ENCODE measurements around the gene JMJD1C.

The JMJD1C gene

GRCh38 chr10:63133056-63133820, 332.5 kb downstream of the JMJD1C start, which contains the start of gene NRBF2:
NRBF2 (plus strand) TSS chr10:63133328; CDS start chr10:63133471, 143 bp downstream.
- H3K4me3 ChIP-seq (ENCODE audit: low read length) = peak within 1 kb of the TSS; percentile 84

GRCh38 chr10:63132651-63133055, 333.1 kb downstream of the JMJD1C start:
- peak overlapping the region; percentile 27 for H3K4me3 ChIP-seq (ENCODE audit: low read length)
- DNase-seq (ENCODE audit: low read depth, low spot score) = no peak

More at GRCh38 chr10:63133056-63133820, 332.5 kb downstream of the JMJD1C start, which contains the start of gene NRBF2:
- DNase-seq (ENCODE audit: low read depth, low spot score) = peak; percentile 96

- no peak for DNase-seq (ENCODE audit: low read depth, low spot score)
- no peak overlapping the region for H3K4me3 ChIP-seq (ENCODE audit: low read length)
Observed at GRCh38 chr10:63129888-63130287, 335.9 kb downstream of the JMJD1C start.

GRCh38 chr10:63128443-63128842, 337.3 kb downstream of the JMJD1C start:
- no peak overlapping the region for H3K4me3 ChIP-seq (ENCODE audit: low read length)
- DNase-seq (ENCODE audit: low read depth, low spot score) = no peak

GRCh38 chr10:63125459-63125858, 340.3 kb downstream of the JMJD1C start:
- DNase-seq (ENCODE audit: low read depth, low spot score) = no peak
- H3K4me3 ChIP-seq (ENCODE audit: low read length) = no peak overlapping the region

- no peak for DNase-seq (ENCODE audit: low read depth, low spot score)
- no peak overlapping the region for H3K4me3 ChIP-seq (ENCODE audit: low read length)
Observed at GRCh38 chr10:63123727-63124362, 341.9 kb downstream of the JMJD1C start.

GRCh38 chr10:63120554-63120953, 345.2 kb downstream of the JMJD1C start:
- no peak overlapping the region for H3K4me3 ChIP-seq (ENCODE audit: low read length)
- DNase-seq (ENCODE audit: low read depth, low spot score) = no peak

- DNase-seq (ENCODE audit: low read depth, low spot score) = no peak
- no peak overlapping the region for H3K4me3 ChIP-seq (ENCODE audit: low read length)
Observed at GRCh38 chr10:63119041-63119440, 346.7 kb downstream of the JMJD1C start.
